ENCODE data around the gene PPFIA2.

GRCh38 chr12:81572411-81572810, 186.7 kb downstream of the PPFIA2 start:
- no peak for TF ChIP-seq CTCF (IDR thresholded peaks at IDR 0.05)
- no peak for TF ChIP-seq POLR2A (IDR thresholded peaks at IDR 0.05)

Measured in Peyer's patch (tissue), 4 donors.